ENCODE measurements around the gene SPOCK1. TPM values are rescaled to one million over a fixed set of nuclear protein-coding genes. Genes with fewer than 3 reads are reported as not detected.

SPOCK1 gene
- total and polyA plus RNA-seq, 2 of the 13 experiments (the other 11 are each of a cell fraction or from before 2014, with no cell fraction given), result 0.18 to 0.29 TPM

GRCh38 chr5:137118629-137119028 lies 380.5 kb downstream of the SPOCK1 start (continued):
- TF ChIP-seq ZBTB39 (CRISPR knock-in tag; IDR thresholded peaks at IDR 0.05) (no peak), RNF2 (conservative IDR thresholded peaks at IDR 0.05; ENCODE audit: low read depth) (no peak), ZNF552 (CRISPR knock-in tag; IDR thresholded peaks at IDR 0.05; ENCODE audit: borderline replicate concordance) (no peak), AKNA (CRISPR knock-in tag; IDR thresholded peaks at IDR 0.05; ENCODE audit: borderline replicate concordance) (no peak)

- Histone ChIP-seq H4K20me1 (ENCODE audit: insufficient read depth, low read length) (no peaks in the 10 kb centered on the region), H3K4me2 (ENCODE audit: low read depth, low read length) (no peak overlapping the region), H3K4me1 (ENCODE audit: insufficient read depth, low read length) (no peaks in the 10 kb centered on the region), H3K36me3 (replicated peaks in 1 of 2; ENCODE audit: control insufficient read depth in 1 of 2, insufficient read depth in 2 of 2, low read length in 2 of 2) (no peaks in the 10 kb centered on the region), H3K27me3 (ENCODE audit: control insufficient read depth in 1 of 2, insufficient read depth in 2 of 2, low read length in 2 of 2) (peaks cover 1 to 13% of the 10 kb centered on the region in 2 experiments; a peak in 2 of 5 replicates), H3K9ac (ENCODE audit: insufficient read depth, low read depth, low read length) (no peak overlapping the region), H3K4me3 (replicated peaks in 1 of 3; ENCODE audit: insufficient read depth in 1 of 3, low read depth in 2 of 3, low read length in 3 of 3) (no peak overlapping the region), H2AFZ (ENCODE audit: low read length) (no peak overlapping the region), H3K79me2 (ENCODE audit: insufficient read depth, low read length) (no peaks in the 10 kb centered on the region), H3K27ac (ENCODE audit: extremely low read length, insufficient read depth, low read length) (no peak overlapping the region), H3K9me3 (ENCODE audit: low read length) (no peaks in the 10 kb centered on the region)
- BruUV-seq (replicated peaks), result no TSS peak
- FAIRE-seq, result no peak
- CTCF ChIA-PET (ENCODE audit: low intra/inter-chr PET ratio, low total read pairs), result no interaction called here
- in situ Hi-C loops (cut with HindIII; ENCODE audit: extremely low pct_ligation_motif_present, low pct_unique_long_range_greater_than_20kb), result no loop called here
- intact Hi-C loops (cut with micrococcal nuclease; ENCODE audit: unreplicated experiment), result no loop called here
- POLR2A ChIA-PET, result no interaction called here
- WGBS (ENCODE audit: low lambda C conversion rate), result 11% methylated on average over 6 of the region's 6 CpGs
- DNase-seq (ENCODE audit: low spot score), result no peak
- no peak for ATAC-seq
- no peak for TF ChIP-seq ZNF770 (CRISPR knock-in tag; IDR thresholded peaks at IDR 0.05)
- no peak for TF ChIP-seq CHD4 (IDR thresholded peaks at IDR 0.05; ENCODE audit: borderline replicate concordance, low read length)
- no peak for TF ChIP-seq TCF7L2 (IDR thresholded peaks at IDR 0.05; ENCODE audit: low read depth, low read length)
- no peak for TF ChIP-seq TAF15 (IDR thresholded peaks at IDR 0.05; ENCODE audit: low read depth, low read length, poor library complexity, severe bottlenecking)
- TF ChIP-seq ZNF513 (CRISPR knock-in tag; conservative IDR thresholded peaks at IDR 0.05), result no peak
- no peak for TF ChIP-seq TFDP1 (CRISPR knock-in tag; IDR thresholded peaks at IDR 0.05; ENCODE audit: borderline replicate concordance)
- TF ChIP-seq ZNF484 (CRISPR knock-in tag; IDR thresholded peaks at IDR 0.05; ENCODE audit: borderline replicate concordance, low read depth), result no peak
Observed at GRCh38 chr5:137115152-137115551, 384.0 kb downstream of the SPOCK1 start.
